GM18511 (cell line): ENCODE data around the gene KTN1.

Experiments used
- ATAC-seq: cut with Tn5 transposase; IDR thresholded peaks from one replicate; pipeline ENCODE4 v1.9.1; 2021; ENCODE audit warnings: mild to moderate bottlenecking, moderate library complexity; ENCODE audit not compliant: unreplicated experiment

Gene KTN1

GRCh38 chr14:55574988-55575387 is 5.0 kb upstream of the KTN1 start:
- ATAC-seq: no peak

GRCh38 chr14:55577229-55577628 is 2.8 kb upstream of the KTN1 start:
- ATAC-seq: no peak

GRCh38 chr14:55578511-55578910 is 1.5 kb upstream of the KTN1 start:
- ATAC-seq: no peak

- peak; percentile 54 for ATAC-seq
Observed at GRCh38 chr14:55580470-55581341, 699 bp downstream of the KTN1 start.

- ATAC-seq: no peak
Observed at GRCh38 chr14:55581342-55581771, 1.4 kb downstream of the KTN1 start.

- peak; percentile 33 for ATAC-seq
Observed at GRCh38 chr14:55582746-55583145, 2.7 kb downstream of the KTN1 start.

- ATAC-seq: no peak
Observed at GRCh38 chr14:55583942-55584468, 4.0 kb downstream of the KTN1 start.

GRCh38 chr14:55585854-55586253 is 5.8 kb downstream of the KTN1 start:
- ATAC-seq: no peak

- ATAC-seq: no peak
Observed at GRCh38 chr14:55586411-55586810, 6.4 kb downstream of the KTN1 start.

GRCh38 chr14:55587847-55588246 is 7.8 kb downstream of the KTN1 start:
- no peak for ATAC-seq

- no peak for ATAC-seq
Observed at GRCh38 chr14:55588259-55588699, 8.3 kb downstream of the KTN1 start.

GRCh38 chr14:55589171-55589570 is 9.2 kb downstream of the KTN1 start:
- no peak for ATAC-seq

- ATAC-seq: no peak
Observed at GRCh38 chr14:55592436-55592835, 12.4 kb downstream of the KTN1 start.

GRCh38 chr14:55593698-55594097 is 13.7 kb downstream of the KTN1 start:
- no peak for ATAC-seq

- ATAC-seq: no peak
Observed at GRCh38 chr14:55599250-55599879, 19.4 kb downstream of the KTN1 start.

- no peak for ATAC-seq
Observed at GRCh38 chr14:55600784-55601561, 21.0 kb downstream of the KTN1 start.

- no peak for ATAC-seq
Observed at GRCh38 chr14:55603401-55603953, 23.5 kb downstream of the KTN1 start.

- ATAC-seq: no peak
Observed at GRCh38 chr14:55604488-55604887, 24.5 kb downstream of the KTN1 start.

GRCh38 chr14:55604900-55605418 is 25.0 kb downstream of the KTN1 start:
- no peak for ATAC-seq

- no peak for ATAC-seq
Observed at GRCh38 chr14:55605793-55606192, 25.8 kb downstream of the KTN1 start.

- no peak for ATAC-seq
Observed at GRCh38 chr14:55607386-55607785, 27.4 kb downstream of the KTN1 start.
